Amniotic epithelial cell (primary cell): ENCODE results near the gene IL4.
"Not testable (repeated sequence)": the region's sequence is repeated elsewhere in the genome, so short reads cannot be mapped to it uniquely, and the experiment has no call there.

Source experiments
- DNase-seq: peaks from one replicate; pipeline ENCODE4 v3.0.0-alpha.2; 2010; ENCODE audit warnings: low read depth

IL4 gene

DNA sequence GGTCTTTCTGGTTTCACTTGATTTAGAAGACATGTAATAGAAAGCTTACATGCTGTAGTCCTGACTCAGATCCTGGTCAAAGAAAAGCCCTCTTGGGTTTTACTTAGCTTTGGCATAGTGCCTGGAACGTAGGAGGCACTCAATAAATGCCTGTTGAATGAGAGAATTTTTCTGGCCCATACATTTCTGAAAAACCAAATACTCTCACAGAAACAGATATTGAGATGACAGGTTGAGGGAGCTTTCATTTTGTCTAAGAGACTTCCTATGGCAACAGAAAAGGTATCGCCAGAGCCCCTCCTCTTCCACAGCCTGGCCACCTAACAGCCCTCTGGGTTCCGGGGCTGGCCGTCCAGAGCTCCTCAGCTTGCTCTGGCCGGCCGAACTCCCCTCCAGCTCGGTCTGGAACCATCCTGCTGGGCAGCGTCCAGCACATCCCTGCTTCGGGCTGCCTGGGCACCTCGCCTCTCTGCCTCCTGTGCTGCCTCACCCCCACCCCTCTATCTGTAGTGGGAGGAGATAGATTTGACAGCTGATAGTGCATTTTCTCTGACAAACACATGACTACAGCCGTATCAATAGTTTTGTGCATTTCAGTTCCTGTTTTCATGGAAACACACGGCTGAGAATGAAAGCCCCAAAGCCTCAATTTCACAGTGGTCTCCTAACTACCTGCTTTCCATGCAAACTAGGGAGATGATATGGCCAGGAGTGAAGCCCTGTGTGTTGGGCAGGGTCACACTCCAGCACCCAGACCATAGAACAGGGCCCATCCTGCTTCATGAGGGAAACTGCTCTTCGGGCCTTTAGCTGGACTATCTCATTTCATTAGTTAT lies 1.1 kb downstream of the IL4 start:
- peak; percentile 96 for DNase-seq

DNA sequence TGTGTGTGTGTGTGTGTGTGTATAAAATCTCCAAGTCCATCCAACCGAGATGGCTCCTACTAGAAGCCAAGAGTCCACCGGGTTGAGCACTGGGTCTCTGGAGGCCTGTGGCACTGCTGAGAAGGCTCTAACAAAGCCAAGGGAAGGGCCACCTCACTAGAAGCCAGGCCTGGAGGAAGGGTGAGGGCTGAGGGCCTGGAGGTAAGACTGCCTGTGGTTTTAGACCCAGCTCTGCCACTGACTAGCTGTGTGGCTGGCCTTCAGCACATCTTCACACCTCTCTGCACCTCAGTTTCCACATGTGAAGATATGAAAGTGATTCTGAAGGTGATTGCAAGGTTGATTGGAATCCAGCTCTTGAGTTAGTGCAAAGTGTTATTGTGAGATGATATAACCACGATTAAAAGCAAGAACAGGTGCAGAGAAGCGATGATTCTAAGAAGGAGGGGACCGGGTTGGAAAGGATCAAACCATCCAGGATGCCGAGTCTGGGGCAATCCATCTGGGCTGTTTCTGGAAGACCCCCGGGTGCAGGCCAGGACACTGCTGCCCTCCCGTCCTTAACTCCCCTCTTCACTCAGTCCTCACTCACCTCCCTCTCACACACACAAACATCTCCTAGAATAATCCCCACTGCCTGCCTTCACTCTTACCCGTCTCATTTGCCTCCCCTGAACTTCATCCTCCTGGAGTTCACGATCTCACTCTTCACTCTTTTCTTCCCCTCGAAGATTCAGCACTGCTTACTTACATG lies 2.3 kb downstream of the IL4 start:
- DNase-seq = no peak

DNA sequence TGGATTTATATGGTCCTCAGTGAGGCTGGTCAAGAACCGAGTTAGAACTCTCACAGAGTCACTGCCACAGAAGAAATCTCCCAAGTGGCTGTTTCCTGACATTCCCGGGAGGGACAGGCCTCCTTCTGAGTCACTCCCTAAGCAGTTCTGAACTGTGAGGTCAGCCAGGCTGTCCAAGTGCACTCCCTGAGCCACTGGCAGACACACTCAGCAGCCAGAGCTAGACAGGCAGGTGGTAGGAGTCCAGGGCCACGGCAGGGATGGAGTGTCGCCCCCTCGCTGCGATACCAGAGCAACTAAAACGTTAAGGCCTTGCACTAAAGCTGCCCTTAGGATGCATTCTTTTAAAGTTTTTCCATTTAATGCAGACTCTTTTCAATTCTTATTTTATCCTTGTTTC lies 3.4 kb downstream of the IL4 start:
- DNase-seq = peak; percentile 85

DNA sequence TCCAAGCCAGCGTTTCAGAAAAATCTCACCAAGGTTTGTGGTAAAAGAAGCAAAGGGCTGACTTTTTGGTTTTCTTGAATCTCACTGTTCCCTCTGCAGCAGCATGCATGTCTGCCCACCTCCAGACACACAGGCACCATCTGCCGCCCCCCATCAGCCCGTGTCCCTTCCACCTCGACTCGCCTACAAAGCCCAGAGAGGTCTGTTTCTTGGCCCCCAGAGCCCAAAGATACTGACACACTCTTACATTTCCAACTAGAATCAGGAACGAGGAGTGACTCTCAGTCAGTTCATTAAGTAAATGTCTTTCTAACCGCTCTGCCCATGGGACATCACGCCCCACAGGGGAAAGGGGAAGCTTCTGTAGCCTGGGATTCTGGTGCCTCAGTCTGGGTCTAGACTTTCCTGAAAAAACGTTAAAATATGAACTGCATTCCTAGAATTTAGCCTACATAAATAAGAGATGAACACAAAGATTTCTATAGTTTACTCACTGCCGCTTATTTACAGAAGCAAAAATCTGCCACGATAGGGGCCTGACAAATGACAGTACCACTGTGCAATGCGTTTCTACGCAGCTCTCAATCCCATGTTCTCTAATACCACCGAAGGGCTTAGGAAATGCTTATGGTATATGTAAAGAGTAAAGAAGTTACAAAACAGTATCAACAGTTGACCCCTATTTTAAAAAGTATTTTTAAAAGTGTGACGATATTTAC lies 4.1 kb downstream of the IL4 start:
- DNase-seq = no peak

GRCh38 chr5:132678735-132679134 lies 4.9 kb downstream of the IL4 start:
- no peak for DNase-seq

GRCh38 chr5:132679166-132679565 lies 5.4 kb downstream of the IL4 start:
- DNase-seq = no peak

DNA sequence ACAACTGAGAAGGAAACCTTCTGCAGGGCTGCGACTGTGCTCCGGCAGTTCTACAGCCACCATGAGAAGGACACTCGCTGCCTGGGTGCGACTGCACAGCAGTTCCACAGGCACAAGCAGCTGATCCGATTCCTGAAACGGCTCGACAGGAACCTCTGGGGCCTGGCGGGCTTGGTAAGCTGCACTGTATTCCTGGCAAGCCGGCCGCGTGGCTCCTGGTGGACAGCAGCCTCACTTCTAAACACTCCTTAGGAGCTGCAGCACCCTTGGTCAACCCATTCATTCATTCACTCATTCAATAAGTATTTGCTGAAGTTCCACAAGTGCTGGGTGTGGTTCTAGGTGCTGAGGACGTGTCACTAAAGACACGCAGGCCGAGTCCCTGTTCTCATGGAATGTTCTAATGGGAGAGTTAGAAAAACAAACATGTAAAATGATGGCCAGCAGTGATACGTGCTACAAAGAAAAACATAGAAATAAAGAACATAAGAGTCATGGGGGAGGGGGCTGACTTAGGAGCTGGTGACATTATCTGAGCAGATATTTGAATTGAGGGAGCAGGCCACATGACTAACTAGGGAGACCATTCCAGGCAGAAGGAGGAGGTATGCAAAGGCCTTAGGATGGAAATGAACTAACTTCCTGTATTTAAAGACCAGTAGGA lies 6.1 kb downstream of the IL4 start:
- no peak for DNase-seq

- DNase-seq = no peak
These were observed 7.1 kb downstream of the IL4 start for GRCh38 chr5:132680780-132681475.

- no peak for DNase-seq
These were observed 7.7 kb downstream of the IL4 start for GRCh38 chr5:132681476-132681831.

- no peak for DNase-seq
These were observed 8.2 kb downstream of the IL4 start for GRCh38 chr5:132681983-132682382.

GRCh38 chr5:132684491-132684890 lies 10.7 kb downstream of the IL4 start:
- DNase-seq = peak; percentile 19

GRCh38 chr5:132684922-132685720 lies 11.3 kb downstream of the IL4 start:
- DNase-seq = no peak

GRCh38 chr5:132686193-132686592 lies 12.4 kb downstream of the IL4 start:
- DNase-seq = peak; percentile 65

- DNase-seq = no peak
These were observed 14.2 kb downstream of the IL4 start for GRCh38 chr5:132687995-132688394.

DNA sequence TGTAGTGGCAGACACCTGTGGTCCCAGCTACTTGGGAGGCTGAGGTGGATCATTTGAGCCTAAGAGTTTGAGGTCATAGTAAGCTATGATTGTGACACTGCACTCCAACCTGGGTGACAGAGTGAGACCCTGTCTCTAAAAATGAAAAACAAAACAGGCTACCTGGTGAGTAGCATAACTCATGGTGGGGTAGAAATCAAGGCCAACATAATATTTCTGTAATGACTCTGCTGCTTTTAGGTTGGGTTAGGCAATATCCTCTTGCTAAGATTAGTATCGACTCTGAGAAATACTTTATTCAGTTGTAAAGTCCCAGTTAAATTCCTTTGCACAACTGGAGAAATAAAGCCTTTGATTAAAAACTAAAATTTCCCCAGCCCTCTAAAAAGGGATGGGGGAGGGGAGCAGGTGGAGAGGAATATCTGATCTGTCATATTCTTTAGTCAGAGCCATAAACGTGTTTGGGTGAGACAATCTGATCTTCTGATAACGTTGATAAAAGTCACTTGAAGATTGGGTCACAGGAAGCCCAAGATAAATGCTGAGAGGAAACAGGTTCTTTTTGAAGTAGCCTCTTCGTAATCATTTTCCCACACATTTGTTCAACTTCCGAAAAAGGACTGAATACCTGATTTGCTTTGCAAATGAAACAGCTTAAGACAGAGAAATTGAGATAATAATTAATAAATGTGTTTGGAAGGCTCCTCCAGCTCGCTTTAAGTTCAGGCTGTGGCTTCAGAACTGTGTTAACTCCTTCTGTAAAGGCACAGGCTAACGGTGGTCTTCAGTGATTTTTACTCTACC lies 14.9 kb downstream of the IL4 start:
- peak; percentile 64 for DNase-seq

GRCh38 chr5:132689513-132689912 lies 15.7 kb downstream of the IL4 start:
- no peak for DNase-seq

GRCh38 chr5:132690156-132690555 lies 16.4 kb downstream of the IL4 start:
- no peak for DNase-seq

DNA sequence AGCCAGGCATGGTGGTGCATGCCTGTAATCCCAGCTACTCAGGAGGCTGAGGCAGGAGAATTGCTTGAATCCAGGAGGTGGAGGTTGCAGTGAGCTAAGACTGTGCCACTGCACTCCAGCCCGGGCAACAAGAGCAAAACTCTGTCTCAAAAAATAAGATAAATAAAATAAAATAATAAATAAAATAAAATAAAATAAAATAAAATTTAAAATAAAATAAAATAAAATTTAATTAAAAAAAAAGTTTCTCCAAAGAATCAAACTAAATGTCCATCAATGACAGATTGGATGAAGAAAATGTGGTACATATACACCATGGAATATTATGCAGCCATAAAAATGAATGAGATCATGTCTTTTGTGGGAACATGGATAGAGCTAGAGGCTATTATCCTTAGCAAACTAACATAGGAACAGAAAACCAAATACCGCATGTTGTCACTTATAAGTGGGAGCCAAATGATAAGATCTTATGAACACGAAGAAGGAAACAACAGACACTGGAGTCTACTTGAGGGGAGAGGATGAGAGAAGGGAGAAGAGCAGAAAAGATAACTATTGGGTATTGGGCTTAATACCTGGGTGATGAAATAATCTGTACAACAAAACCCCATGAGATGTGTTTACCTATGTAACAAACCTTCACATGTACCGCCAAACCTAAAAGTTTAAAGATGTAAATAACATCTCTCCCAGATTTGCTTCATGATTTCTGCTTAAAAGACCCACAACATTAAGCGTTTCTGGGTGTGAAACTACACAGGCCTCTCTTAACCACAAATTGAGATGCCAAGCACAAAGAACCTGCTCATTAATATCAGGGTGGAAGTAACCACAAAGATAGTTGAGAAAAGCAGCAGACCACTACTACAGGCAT lies 18.2 kb downstream of the IL4 start:
- DNase-seq = not testable (repeated sequence)

DNA sequence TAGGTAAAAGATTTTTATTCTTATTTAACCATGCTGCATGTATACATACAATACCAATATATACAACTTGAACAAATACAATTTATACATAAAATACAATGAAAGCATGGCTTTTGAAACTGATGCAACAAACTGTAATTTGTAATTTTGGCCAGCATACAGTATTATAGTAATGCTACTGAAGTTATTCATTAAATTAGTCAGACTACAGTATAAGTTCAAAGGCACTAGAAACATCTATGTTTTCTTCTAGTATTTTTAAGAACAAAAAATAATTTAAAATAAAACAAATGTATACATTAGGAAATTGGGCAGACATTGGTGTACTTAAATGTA lies 18.8 kb downstream of the IL4 start:
- DNase-seq = no peak
